Astrocyte (in vitro differentiated cells and primary cell): ENCODE data around the gene VEPH1.

Experiments used
- CTCF ChIP-seq: IDR thresholded peaks from 2 replicates; pipeline ENCODE4 v1.5.1; 2011; ENCODE audit warnings: low read depth, mild to moderate bottlenecking, inconsistent platforms, low read length, moderate library complexity; ENCODE audit not compliant: insufficient read depth
- EZH2 ChIP-seq: IDR thresholded peaks from 2 replicates; pipeline ENCODE4 v1.6.1; 2012; ENCODE audit warnings: mild to moderate bottlenecking, low read length, inconsistent platforms; ENCODE audit not compliant: insufficient read depth

- TF ChIP-seq CTCF = no peak
- no peak for TF ChIP-seq EZH2
Observed at GRCh38 chr3:157327018-157327417, 176.2 kb downstream of the VEPH1 start.
